GM21526 (cell line): Measurements from ENCODE around the gene THOC6.
"Not testable (repeated sequence)": the region's sequence is repeated elsewhere in the genome, so short reads cannot be mapped to it uniquely, and the experiment has no call there.

Experiments used
- ATAC-seq: cut with Tn5 transposase; IDR thresholded peaks from one replicate; pipeline ENCODE4 v1.9.1; 2021; ENCODE audit warnings: moderate library complexity; ENCODE audit not compliant: unreplicated experiment, low FRiP score

Gene THOC6

DNA sequence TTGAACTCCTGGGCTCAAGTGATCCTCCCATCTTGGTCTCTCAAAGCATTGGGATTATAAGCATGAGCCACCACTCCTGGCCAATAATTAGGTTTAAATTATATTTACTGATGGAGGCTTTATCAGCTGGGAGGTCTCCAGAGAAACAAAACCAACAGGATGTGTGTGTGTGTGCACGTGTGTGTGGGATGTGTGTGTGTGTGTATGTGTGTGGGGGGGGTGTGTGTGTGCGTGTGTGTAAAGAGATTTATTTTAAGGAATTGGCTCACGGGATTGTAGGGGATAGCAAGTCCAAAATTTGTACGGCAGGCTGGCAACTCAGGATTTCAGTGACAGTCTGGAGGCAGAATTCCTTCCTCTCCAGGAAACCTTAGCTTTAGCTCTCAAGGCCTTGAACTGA is 27.2 kb downstream of the THOC6 start:
- no peak for ATAC-seq

DNA sequence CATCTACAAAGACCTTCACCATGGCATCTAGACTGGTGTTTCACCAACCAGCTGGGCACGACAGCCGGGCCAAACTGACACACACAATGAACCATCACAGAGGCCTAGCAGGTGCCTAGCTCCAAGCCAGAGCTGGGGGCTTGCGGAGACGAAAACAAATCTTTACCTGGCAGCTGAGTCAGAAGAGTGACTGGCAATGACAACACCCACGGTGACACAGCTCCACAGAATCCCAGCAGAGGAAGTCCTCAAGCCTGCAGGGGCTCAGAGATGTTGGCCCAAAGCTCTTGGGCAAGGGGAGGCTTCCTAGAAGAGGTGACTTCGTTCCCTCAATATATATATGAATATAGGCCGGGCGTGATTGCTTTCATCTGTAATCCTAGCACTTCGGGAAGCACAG is 27.7 kb downstream of the THOC6 start:
- no peak for ATAC-seq

DNA sequence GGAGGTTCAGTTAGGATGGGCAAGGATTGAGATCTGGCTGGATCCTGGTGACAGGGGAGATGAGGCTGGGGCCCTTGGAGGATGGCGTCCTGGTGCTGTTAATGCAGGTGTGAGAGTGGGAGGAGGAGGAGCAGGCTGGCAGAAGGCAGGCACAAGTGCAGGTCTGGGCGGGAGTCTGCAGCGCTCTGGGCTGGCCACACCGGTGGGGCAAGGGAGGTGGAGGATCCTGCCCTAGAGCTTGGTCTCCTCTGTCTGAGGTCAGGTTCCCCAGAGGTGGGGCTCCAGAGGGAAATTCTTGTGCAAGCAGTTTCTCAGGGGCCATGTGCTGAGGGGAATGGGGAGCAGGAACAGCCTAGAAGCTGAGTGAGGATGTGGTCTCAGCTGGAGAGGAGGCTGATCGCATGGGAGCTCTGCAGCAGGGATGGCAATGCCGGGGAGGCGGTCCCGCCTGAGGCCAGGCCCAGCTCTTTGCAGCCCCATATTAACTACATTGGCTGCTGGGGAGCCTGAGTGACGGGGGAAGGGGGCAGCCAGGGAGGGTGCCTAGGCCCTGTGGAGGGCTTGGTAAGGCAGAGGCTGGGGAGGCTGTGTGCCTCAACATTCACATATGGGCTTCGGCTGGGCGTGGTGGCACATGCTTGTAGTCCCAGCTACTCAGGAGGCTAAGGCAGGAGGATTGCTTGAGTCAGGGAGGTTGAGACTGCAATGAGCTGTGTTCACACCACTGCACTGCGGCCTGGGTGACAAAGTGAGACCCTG is 28.9 kb downstream of the THOC6 start:
- not testable (repeated sequence) for ATAC-seq

DNA sequence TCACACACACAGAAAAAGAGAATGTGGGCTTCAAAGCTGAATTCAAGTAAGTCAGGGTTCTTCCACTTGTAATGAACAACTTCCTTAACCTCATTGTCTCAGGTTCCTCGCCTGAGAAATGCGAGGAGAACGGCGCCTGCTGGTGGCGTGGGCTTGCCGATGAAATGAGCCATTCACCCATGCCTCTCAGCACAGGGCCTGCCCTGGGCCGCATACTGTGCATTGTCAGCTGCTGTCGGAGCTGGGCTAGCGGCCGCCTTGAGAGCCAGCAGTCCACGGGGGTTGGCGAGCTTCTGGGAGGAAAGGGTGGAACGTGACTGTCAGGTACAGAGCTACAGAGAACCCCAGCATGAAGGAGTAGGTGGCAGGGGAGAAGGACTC is 29.5 kb downstream of the THOC6 start:
- ATAC-seq: not testable (repeated sequence)

DNA sequence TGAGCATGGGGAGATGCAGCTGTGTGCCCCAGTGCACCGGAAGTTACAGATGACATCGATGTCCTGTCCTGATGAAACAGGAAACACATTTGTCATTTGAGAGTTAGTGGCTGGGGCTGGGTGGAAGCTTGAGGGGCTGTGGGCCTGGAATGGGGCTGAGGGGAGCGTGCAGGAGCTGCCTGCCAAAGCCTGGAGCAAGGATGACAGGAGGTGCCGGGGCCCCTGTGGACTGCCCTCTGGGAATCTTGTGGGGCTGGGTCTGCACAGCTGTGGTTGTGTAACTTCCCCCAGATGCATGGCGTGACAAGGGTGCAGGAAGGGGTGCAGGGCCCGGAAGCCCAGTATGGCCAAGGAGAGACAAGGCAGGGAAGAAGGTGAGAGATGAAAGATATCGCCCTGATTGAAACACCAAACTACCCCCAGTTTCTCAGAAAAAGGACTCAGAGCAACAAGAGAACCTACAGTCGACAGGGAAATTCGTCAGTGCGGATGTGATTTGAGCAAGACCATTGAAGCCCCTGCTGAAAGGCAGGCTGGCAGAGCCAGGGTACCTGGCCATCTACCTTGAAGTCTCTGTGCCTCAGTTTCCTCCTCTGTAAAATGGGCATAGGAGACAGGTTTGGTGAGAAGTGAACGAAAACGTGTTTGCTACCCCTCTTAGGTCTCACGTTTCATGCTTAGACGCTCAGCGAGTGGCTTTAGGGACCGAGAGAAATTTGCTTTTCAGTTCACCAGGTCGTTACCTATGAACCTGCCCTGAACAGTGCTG is 31.3 kb downstream of the THOC6 start:
- no peak for ATAC-seq

DNA sequence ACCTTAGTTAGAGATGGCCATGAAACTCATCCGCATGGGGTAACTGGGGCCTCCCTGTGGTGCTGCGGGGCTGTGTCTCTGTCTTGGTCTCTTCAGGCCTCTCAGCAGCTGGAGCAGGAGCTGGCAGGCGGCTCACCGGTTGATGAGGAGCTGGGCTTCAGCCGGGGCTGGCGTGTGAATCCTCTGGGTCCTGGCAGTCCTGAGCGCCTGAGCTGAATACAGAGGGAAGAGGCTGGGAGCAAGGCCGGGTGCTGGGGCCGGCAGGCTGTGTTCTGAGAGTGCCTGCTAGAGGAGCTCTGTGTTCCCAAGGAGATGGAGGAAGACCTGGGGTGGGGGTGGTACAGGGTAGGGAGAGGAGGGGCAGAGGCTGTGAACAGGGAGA is 31.9 kb downstream of the THOC6 start:
- ATAC-seq: not testable (repeated sequence)

DNA sequence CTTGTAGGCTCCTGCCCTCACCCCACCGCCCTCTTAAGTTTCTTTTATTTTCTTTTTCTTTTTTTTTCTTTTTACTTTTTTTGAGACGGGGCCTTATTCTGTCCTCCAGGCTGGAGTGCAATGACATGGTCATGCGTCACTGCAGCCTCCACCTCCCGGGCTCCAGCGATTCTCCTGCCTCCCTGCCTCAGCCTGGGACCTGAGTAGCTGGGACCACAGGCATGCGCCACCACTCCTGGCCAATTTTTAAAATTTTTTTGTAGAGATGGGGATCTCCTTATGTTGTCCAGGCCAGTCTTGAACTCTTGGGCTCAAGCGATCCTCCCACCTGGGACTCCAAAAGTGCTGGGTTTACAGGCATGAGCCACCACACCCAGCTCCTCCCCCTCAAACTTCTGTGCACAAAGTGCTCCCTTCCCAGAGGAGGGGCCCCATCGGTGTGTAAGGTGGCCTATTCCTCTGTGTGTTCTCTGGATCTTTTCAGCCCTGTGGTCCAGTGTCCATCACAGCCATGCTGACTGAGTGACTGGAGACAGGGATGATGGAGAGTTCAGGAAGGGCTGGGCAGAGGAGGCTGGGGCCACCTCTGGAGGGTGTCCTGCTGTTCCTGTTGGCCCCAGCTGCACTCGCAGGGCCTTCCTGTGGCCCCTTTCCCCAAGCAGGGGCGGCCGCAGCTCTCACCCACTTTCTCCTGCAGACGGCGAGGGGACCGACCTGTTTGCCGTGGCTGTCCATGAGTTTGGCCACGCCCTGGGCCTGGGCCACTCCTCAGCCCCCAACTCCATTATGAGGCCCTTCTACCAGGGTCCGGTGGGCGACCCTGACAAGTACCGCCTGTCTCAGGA is 32.7 kb downstream of the THOC6 start:
- no peak for ATAC-seq

DNA sequence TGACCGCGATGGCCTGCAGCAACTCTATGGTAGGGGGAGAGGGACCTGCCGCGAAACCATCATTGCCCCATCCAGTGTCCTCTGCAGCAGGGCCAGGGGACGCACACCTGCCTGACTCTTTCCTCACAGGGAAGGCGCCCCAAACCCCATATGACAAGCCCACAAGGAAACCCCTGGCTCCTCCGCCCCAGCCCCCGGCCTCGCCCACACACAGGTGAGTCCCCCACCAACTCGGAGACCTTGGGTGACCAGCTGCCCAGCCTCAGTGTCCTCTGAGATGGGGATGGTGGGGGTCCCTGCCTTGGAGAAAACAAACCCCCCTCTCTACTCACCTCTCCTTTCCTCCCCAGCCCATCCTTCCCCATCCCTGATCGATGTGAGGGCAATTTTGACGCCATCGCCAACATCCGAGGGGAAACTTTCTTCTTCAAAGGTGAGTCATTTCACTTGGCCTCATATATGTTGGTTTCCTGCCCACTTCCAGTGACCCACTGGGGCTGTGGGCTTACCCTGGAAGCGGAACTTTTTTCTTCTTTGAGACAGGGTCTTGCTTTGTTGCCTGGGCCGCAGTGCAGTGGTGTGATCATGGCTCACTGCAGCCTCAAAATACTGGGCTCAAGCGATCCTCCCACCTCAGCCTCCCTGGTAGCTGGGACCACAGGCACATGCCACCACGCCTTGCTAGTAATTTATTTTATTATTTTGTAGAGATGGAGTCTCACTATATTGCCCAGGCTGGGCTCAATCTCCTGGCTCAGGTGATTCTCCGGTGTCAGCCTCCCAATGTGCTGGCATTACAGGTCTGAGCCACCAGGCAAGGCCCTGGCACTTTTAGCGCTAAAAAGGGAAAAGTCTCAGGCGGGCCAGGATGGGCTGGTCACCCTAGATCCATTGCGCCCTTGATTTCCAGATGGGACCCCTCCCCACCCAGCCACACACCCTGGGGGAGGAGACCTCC is 33.6 kb downstream of the THOC6 start:
- ATAC-seq: no peak

DNA sequence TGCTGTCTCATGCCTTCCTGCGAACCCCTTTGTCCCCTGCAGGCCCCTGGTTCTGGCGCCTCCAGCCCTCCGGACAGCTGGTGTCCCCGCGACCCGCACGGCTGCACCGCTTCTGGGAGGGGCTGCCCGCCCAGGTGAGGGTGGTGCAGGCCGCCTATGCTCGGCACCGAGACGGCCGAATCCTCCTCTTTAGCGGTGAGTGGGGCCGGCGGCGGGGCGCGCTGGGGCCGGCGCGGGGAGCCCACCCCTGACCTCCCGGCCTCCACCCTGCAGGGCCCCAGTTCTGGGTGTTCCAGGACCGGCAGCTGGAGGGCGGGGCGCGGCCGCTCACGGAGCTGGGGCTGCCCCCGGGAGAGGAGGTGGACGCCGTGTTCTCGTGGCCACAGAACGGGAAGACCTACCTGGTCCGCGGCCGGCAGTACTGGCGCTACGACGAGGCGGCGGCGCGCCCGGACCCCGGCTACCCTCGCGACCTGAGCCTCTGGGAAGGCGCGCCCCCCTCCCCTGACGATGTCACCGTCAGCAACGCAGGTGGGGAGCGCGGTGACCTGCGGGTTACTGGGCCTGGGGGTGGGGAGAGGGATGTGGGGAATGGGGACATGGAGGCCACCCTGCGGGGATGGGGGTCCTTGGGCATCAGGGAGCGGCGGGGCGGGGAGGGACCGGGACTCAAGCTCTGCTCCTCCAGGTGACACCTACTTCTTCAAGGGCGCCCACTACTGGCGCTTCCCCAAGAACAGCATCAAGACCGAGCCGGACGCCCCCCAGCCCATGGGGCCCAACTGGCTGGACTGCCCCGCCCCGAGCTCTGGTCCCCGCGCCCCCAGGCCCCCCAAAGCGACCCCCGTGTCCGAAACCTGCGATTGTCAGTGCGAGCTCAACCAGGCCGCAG is 34.5 kb downstream of the THOC6 start:
- no peak for ATAC-seq

DNA sequence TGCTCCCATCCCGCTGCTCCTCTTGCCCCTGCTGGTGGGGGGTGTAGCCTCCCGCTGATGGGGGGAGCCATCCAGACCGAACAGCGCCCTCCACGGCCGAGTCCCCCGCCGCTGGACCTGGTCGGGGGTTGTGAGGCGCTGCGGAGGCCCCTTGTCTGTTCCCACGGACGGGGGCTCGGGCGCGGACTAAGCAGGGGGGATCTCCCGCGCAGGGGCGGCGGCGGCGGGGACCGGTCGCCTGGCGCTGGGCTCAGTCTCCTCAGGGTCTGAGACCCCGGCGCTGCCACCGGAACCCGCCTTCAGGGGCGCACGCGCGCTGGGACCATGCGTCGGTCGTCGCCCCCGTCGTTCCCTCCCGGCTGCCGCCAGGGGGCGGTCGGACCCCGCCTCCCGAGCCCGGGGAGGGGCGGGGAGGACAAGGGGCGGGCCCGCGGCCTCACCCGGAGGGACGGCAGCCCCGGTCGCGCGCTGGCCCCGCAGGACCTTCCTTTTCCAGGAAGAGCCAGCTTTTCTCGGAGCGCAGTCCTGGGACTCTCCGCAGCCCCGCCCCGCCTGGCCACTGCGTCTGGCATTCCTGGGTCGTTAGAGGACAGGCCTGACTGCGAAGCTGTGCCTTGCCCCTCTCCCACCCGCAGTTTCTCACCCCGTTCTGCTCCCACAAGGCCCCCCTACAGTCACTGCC is 35.3 kb downstream of the THOC6 start:
- peak; percentile 76 for ATAC-seq

DNA sequence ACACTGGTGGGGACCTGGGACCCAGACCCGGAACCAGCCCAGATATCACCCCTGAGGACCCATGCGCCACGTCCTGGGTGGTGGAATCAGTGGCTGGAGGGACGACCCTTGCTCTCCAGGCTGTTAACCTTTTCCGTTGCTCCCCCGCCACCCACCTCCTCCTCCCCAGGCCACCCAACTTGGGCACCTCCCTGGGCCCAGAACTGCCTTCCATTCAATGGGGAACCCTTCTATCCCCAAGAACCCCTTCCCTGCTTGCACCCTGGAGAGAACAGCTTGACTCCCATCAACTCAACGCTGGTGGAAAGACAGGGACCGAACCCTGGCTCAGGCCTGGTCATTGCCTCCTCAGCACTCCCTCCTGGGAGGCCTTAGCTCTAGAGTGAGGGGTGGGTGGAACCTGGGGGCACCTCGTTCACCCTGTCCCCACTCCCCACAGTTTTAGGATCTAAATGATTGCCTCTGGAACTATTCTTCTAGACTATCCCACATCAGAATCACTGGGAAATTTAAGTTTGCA is 35.9 kb downstream of the THOC6 start:
- ATAC-seq: no peak

DNA sequence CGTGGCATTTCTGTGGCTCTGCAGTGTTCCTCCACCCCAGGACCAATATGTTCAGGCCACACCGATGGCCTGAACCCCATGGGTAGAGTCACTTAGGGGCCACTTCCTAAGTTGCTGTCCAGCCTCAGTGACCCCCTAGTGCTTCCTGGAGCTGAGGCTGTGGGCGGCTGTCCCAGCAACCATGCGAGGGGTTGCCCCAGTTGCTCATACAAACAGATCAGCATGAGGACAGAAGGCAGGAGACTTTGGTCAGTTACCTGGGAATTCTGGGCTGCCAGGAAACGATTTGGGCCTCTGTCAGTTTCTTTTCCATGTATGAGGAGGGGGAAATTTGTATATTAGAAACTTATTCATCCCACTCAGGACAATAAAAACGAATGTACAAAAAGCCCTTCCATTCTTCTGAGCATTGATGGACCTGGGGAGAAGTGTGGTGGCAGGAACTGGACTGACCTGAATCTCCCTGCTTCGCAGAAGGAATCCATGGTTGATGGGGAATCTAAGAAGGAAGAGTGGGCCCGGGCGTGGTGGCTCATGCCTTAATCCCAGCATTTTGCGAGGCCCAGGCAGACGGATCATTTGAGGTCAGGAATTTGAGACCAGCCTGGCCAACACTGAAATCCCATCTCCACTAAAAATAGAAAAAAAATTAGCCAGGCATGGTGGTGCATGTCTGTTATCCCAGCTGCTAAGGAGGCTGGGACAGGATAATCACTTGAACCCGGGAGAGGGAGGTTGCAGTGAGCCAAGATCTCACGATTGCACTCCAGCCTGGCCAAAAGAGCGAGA is 36.7 kb downstream of the THOC6 start:
- no peak for ATAC-seq

DNA sequence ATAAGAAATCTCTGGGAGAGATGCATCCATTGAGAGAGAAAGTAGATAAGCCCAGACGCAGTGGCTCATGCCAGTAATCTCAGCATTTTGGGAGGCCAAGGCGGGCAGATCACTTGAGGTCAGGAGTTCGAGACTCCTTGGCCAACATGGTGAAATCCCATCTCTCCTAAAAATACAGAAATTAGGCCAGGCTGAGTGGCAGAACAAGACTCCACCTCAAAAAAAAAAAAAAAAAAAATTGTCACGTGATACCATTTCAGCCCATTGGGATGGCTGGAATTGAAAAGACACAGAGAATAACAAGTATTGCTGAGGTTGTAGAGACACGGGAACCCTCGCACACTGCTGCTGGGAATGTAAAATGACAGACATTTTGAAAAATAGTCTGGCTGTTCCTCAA is 38.7 kb downstream of the THOC6 start:
- ATAC-seq: no peak

DNA sequence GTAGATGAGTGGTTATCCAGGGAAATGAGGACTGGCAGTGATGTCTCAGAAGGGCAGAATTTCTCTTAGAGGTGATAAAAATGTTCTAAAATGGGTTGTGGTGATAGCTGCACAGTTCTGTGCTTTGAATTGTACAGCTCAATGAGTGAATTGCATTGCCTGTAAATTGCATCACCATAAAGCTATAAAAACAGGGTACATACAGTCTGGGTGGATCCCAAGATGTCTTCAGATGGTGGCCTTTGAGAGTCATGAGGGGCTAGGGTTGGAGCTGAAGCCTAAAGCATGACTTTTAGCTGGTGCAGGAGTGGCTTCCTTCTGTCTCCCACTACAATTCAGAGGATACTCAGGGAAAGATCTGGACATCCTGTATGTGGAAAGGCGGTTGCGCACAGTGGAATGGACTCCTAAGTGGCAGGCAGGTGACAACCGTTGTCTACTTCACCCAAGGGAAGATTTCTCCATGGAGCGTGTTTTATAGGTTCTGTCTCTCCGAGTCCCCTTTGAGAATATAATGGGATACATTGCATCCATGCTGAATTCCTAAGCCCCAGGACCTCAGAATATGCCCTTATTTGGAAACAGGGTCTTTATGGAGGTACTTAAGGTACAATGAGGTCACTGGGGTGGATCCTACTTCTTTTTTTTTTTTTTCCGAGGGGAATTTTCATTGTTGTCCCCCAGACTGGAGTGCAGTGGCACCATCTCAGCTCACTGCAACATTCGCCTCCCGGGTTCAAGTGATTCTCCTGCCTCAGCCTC is 40.0 kb downstream of the THOC6 start:
- no peak for ATAC-seq

DNA sequence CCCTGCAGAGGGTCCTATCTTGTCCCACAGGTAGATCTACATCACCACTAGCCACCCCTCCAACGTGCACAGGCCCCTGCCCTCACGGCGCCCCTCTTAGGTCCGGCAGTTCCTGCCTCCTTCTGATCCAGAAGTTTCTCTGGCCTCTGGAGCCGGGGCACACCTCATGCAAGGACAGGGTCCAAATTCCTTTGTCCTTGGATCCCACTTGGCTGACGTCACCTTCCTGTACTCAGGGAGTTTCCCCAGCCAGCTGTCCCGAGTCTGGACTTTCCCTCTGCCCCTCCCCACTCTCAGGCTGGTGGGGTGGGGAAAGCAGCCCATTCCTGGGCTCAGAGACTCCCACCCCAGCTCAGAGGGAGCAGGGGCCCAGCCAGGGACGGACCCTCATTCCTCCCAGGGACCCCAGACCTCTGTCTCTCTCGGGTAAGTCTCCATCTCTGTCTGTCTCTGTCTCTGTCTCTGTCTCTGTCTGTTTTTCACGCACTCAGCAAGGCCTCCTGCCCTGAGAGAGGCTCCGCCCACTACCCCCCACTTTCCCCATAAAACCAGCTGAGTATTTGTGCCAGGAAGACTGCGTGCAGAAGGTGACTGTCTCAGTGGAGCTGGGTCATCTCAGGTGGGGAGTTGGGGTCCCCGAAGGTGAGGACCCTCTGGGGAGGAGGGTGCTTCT is 41.4 kb downstream of the THOC6 start, which contains the start of gene IL32:
IL32 (plus strand) TSS at position 572 of the 673 bp plus-strand sequence. CDS start 172 bp downstream, outside the sequence.
- ATAC-seq: no peak
